Activated CD4-positive, alpha-beta T cell treated with anti-CD3 and anti-CD28 coated beads, Interleukin-2, amount 50 U/mL, for 1 hour (primary cell): Measurements from ENCODE around the gene PLP1.

Source experiments
- DNase-seq: peaks from one replicate; pipeline ENCODE4 v3.0.0-alpha.2; 2020

PLP1 gene

GRCh38 chrX:103831803-103832544, 55.3 kb downstream of the PLP1 start, which contains the start of gene RAB9B:
TSS of gene RAB9B (minus strand) at chrX:103832257. CDS start at chrX:103825784, 6,473 bp downstream.
- peak; percentile 3 for DNase-seq

GRCh38 chrX:103839404-103839803, 62.8 kb downstream of the PLP1 start:
- DNase-seq = no peak
